ENCODE data around the gene SPECC1.
"Not testable (repeated sequence)": the region's sequence is repeated elsewhere in the genome, so short reads cannot be mapped to it uniquely, and the experiment has no call there.

Gene SPECC1

DNA sequence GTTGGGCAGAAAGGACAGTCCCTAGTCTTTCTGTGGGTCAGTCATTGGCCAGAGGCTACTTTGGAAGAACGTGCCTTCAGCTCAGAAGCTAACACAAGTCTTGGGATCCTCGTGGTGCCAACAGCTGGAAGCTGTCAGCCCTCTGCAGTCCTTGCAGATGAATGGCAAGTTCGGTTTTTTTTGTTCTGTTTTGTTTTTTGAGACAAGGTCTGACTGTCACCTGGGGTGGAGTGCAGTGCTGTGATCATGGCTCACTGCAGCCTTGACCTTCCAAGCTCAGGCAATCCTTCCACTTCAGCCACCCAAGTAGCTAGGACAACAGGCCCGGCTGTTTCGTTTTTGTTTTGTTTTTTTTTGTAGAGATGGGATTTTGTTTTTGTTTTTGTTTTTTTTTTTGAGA is 149.4 kb downstream of the SPECC1 start:
- H3K36me3 ChIP-seq: no peaks in the 10 kb centered on the region
- TF ChIP-seq, protein P1, sequence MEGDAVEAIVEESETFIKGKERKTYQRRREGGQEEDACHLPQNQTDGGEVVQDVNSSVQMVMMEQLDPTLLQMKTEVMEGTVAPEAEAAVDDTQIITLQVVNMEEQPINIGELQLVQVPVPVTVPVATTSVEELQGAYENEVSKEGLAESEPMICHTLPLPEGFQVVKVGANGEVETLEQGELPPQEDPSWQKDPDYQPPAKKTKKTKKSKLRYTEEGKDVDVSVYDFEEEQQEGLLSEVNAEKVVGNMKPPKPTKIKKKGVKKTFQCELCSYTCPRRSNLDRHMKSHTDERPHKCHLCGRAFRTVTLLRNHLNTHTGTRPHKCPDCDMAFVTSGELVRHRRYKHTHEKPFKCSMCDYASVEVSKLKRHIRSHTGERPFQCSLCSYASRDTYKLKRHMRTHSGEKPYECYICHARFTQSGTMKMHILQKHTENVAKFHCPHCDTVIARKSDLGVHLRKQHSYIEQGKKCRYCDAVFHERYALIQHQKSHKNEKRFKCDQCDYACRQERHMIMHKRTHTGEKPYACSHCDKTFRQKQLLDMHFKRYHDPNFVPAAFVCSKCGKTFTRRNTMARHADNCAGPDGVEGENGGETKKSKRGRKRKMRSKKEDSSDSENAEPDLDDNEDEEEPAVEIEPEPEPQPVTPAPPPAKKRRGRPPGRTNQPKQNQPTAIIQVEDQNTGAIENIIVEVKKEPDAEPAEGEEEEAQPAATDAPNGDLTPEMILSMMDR (IDR thresholded peaks at IDR 0.05; ENCODE audit: low read depth, low read length): no peak
- DNase-seq: no peak
- H3K4me3 ChIP-seq (ENCODE audit: low read depth, low read length): no peak overlapping the region
- H3K27me3 ChIP-seq: peaks cover 15% of the 10 kb centered on the region
- no peaks in the 10 kb centered on the region for H3K9me3 ChIP-seq
- H3K4me1 ChIP-seq: no peaks in the 10 kb centered on the region

DNA sequence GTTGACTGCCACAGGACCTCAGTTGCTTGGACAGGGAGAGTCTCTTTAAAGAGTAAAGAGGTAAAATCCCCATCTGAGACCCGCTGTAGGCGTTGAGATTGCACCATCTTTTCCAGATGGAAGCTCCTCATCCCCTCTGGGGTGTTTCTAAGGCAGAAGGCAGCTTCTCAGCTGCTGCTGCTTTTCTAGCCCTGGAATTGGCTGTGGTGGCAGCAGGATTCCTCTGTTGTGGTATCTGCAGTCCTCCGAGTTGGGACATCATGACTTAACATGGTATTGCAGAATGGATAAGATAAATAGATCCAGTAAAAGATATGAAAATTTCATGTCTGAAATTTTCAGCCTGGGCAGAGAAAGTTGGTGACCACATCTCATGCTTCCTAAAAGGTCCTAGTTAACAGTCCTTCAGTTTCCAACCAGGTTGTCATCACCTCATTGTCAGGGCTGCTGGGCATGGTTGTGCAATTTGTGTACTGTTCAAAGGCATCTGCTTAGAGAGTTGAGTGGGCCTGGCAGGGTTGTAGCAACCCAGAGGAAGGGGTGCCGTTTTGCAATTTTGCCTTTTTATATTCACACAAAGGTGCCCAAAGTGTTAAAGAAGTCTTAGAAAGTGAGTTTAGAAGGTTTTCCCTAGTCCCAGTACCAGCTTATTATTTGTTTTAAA is 150.4 kb downstream of the SPECC1 start:
- H3K4me1 ChIP-seq: no peaks in the 10 kb centered on the region
- H3K36me3 ChIP-seq: no peaks in the 10 kb centered on the region
- H3K27me3 ChIP-seq: peaks cover 15% of the 10 kb centered on the region

DNA sequence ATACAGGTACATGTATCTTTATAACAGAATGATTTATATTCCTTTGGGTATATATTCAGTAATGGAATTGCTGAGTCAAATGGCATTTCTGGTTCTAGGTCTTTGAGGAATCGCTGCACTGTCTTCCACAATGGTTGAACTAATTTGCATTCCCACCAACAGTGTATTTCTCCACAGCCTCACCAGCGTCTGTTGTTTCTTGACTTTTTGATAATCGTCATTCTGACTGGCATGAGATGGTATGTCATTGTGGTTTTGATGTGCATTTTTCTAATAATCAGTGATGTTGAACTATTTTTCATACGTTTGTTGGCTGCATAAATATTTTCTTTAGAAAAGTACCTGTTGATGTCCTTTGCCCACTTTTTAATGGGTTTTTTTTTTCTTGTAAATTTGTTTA is 156.4 kb downstream of the SPECC1 start:
- not testable (repeated sequence) for H3K27me3 ChIP-seq; DNase-seq; H3K4me1 ChIP-seq; H3K4me3 ChIP-seq (ENCODE audit: low read depth, low read length); H3K9me3 ChIP-seq; H3K36me3 ChIP-seq

More for the DNA sequence above, 150.4 kb downstream of the SPECC1 start:
- Histone ChIP-seq H3K4me3 (ENCODE audit: low read depth, low read length) (no peak overlapping the region), H3K9me3 (no peaks in the 10 kb centered on the region)
- TF ChIP-seq, protein P1 (IDR thresholded peaks at IDR 0.05; ENCODE audit: low read depth, low read length): no peak
- DNase-seq: no peak

DNA sequence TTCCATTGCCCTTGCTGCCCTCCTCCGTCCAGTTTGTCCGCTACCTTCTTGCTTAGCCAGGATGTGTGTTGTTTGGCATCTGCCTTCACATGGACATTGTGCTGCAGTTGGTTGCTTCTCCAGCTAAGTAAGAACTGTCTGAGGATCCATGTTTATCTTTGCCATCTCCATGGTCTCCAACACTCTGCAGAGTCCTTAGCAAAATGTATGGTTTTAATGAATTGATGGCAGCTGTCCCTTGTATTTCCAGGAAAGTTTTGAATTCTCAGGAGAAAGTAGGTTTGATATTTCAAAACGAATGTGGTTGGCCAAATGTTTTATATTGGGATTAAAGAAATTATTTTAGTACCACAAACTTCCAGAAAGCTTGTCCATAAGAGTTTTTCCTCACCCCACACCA is 160.9 kb downstream of the SPECC1 start:
- TF ChIP-seq, protein P1 (IDR thresholded peaks at IDR 0.05; ENCODE audit: low read depth, low read length): no peak
- no peak for DNase-seq
- Histone ChIP-seq H3K9me3 (no peaks in the 10 kb centered on the region), H3K4me3 (ENCODE audit: low read depth, low read length) (no peak overlapping the region), H3K27me3 (no peaks in the 10 kb centered on the region), H3K36me3 (no peaks in the 10 kb centered on the region), H3K4me1 (no peaks in the 10 kb centered on the region)

DNA sequence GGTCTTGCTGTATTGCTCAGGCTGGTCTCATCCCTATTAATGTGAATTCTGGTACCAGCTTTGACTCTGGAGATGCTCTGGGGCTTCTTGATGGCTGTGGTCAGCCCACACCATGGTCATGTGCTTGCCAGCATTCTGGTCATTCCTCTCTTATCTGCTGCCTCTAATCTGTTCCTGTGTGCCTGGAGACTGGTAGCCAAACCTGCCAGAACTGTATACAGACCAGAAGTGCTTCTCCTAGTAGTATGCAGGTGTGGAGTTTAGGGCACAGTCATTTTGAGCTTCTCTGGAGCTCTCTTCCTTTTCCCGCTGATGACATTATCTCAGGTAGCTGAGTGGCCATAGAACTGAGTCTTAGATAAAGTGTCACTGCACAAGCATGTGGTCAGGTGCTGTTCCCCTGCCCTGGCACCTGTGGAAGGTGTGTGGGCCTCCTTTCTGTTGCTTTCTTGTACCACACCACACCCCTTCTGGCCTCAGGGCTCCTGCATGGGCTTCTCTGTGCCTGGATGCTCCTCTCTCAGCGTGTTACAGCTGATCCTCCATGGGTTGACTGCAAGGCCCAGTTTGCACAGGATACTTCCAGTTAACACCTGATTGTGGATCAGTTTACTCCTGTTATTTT is 162.7 kb downstream of the SPECC1 start:
- H3K9me3 ChIP-seq: no peaks in the 10 kb centered on the region
- H3K4me3 ChIP-seq (ENCODE audit: low read depth, low read length): no peak overlapping the region
- no peaks in the 10 kb centered on the region for H3K4me1 ChIP-seq
- no peak for DNase-seq
- no peaks in the 10 kb centered on the region for H3K36me3 ChIP-seq
- H3K27me3 ChIP-seq: no peaks in the 10 kb centered on the region
- TF ChIP-seq, protein P1 (IDR thresholded peaks at IDR 0.05; ENCODE audit: low read depth, low read length): no peak

DNA sequence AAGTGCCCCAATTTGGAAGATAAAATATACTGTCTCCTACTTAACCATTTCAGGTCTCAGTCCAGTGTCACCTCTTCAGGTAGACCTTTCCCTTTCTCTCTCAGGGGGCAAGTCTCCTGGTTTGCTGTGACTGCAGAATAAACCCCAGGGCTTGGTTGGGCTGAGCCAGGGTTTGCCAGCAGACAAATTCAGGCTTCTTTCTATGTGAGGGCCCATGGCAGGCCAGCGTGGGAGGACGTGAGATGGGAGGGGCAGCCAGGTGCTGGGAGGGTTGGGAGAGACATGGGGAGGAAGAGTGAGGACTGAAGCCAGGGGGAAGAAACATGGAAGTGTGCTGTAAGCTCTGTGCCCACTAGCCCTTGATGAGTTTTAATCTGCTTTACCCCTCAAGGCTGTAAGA is 163.2 kb downstream of the SPECC1 start:
- no peak for DNase-seq
- Histone ChIP-seq H3K27me3 (no peaks in the 10 kb centered on the region), H3K4me1 (no peaks in the 10 kb centered on the region), H3K36me3 (no peaks in the 10 kb centered on the region), H3K4me3 (ENCODE audit: low read depth, low read length) (no peak overlapping the region), H3K9me3 (no peaks in the 10 kb centered on the region)
- TF ChIP-seq, protein P1 (IDR thresholded peaks at IDR 0.05; ENCODE audit: low read depth, low read length): no peak

Data from BE2C (cell line).